ENCODE results near the gene ISG15. TPM values are rescaled to one million over a fixed set of nuclear protein-coding genes. Genes with fewer than 3 reads are reported as not detected.

Gene ISG15
- total RNA-seq, 1 experiment from 2014 or later: 63.1 TPM

DNA sequence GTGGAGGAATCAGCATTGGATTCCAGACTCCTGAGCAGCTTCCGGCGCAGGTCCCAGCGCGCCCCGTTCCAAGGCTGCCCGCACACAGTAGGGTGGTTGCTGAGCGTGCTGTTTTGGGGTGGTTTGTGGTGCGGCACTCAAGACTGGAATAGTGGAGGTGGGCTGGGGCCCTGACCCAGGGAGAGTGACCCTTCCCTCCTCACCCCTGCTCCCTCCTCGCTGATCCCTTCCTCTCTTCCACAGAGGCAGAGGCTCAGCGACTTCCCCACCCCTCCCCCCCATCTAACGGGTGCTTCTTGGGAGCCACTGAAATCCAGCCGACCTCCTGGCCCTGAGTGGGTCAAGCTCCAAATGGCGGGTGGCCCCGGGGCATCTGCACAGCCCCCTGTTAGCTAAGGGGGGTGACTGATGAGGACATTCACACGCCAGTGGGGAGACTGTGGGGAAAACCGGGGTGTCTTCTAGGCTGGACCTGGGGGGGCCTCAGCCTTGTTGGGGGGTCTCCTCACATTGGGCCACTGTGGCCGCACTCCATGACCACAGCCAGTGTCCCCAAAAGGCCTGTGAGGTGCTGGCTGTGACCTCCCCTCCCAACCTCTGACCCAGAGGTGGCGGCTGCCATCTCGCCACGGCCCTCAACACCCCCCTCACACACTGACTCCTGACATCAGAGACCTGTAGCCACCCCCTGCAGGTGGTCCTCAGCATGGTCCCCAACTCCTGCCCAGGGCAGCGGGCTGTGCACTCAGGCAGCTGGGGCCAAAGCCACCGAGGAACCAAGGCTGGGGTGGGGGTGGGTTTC, 9.5 kb upstream of the ISG15 start:
- BruUV-seq (replicated peaks): no TSS peak
- Histone ChIP-seq H3K4me1 (peaks cover 47% of the 10 kb centered on the region), H3K27me3 (replicated peaks; ENCODE audit: control insufficient read depth, insufficient read depth, low read length) (no peaks in the 10 kb centered on the region), H3K36me3 (ENCODE audit: control insufficient read depth, insufficient read depth, low read length) (no peaks in the 10 kb centered on the region), H3K9me3 (no peaks in the 10 kb centered on the region), H3K4me3 (ENCODE audit: low read depth, low read length) (no peak overlapping the region)
- Mint-ChIP-seq H3K9me3 (ENCODE audit: unreplicated experiment) (no peaks in the 10 kb centered on the region), H3K36me3 (ENCODE audit: insufficient read depth, unreplicated experiment) (peaks cover 58% of the 10 kb centered on the region), H3K4me1 (ENCODE audit: low read depth, unreplicated experiment) (peaks cover 21% of the 10 kb centered on the region), H3K27ac (ENCODE audit: unreplicated experiment) (peak overlapping the region; percentile 90), H3K4me3 (ENCODE audit: unreplicated experiment) (no peak overlapping the region), H3K27me3 (ENCODE audit: insufficient read depth, unreplicated experiment) (no peaks in the 10 kb centered on the region)
- no peak for DNase-seq
- intact Hi-C loops (cut with micrococcal nuclease; ENCODE audit: unreplicated experiment): no loop called here
- TF ChIP-seq, protein P1, sequence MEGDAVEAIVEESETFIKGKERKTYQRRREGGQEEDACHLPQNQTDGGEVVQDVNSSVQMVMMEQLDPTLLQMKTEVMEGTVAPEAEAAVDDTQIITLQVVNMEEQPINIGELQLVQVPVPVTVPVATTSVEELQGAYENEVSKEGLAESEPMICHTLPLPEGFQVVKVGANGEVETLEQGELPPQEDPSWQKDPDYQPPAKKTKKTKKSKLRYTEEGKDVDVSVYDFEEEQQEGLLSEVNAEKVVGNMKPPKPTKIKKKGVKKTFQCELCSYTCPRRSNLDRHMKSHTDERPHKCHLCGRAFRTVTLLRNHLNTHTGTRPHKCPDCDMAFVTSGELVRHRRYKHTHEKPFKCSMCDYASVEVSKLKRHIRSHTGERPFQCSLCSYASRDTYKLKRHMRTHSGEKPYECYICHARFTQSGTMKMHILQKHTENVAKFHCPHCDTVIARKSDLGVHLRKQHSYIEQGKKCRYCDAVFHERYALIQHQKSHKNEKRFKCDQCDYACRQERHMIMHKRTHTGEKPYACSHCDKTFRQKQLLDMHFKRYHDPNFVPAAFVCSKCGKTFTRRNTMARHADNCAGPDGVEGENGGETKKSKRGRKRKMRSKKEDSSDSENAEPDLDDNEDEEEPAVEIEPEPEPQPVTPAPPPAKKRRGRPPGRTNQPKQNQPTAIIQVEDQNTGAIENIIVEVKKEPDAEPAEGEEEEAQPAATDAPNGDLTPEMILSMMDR (IDR thresholded peaks at IDR 0.05; ENCODE audit: insufficient read depth in 1 of 2, low read depth in 1 of 2, low read length in 1 of 2, severe bottlenecking in 1 of 2, unreplicated experiment in 1 of 2): no peak
- ChIA-PET CTCF (interaction anchor here (0.6 kb wide), 1 partner anchor 112 kb away, joined by 6 read pairs; the partner anchor contains the start of gene C1orf159), POLR2A (no interaction called here)

DNA sequence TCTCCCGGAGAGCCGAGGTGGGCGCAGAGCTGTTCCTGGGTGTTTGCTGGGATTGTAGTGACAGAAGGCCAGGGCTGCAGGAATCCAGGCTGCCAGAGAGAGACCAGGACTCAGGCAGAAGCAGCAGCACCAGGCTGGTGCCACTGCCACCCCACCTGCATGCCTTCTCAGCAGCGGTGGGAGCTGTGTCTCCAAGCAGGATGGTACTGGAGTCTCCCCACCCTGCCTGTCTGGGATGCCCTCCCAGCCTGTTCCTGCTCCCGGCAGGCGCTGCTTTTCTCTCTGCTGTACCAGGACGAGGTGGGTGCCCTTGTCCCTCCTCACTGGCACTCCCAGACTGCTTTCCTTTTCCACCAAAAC, 8.9 kb upstream of the ISG15 start:
- CTCF ChIA-PET: no interaction called here
- peaks cover 63% of the 10 kb centered on the region for H3K36me3 Mint-ChIP-seq (ENCODE audit: insufficient read depth, unreplicated experiment)
- no peak overlapping the region for H3K4me3 ChIP-seq (ENCODE audit: low read depth, low read length)
- peaks cover 47% of the 10 kb centered on the region for H3K4me1 ChIP-seq
- TF ChIP-seq, protein P1 (IDR thresholded peaks at IDR 0.05; ENCODE audit: insufficient read depth in 1 of 2, low read depth in 1 of 2, low read length in 1 of 2, severe bottlenecking in 1 of 2, unreplicated experiment in 1 of 2): no peak
- intact Hi-C loops (cut with micrococcal nuclease; ENCODE audit: unreplicated experiment): no loop called here
- no peaks in the 10 kb centered on the region for H3K27me3 ChIP-seq (replicated peaks; ENCODE audit: control insufficient read depth, insufficient read depth, low read length)
- peak overlapping the region; percentile 14 for H3K4me3 Mint-ChIP-seq (ENCODE audit: unreplicated experiment)
- peaks cover 21% of the 10 kb centered on the region for H3K4me1 Mint-ChIP-seq (ENCODE audit: low read depth, unreplicated experiment)
- POLR2A ChIA-PET: no interaction called here
- H3K27me3 Mint-ChIP-seq (ENCODE audit: insufficient read depth, unreplicated experiment): no peaks in the 10 kb centered on the region
- H3K9me3 Mint-ChIP-seq (ENCODE audit: unreplicated experiment): no peaks in the 10 kb centered on the region
- H3K9me3 ChIP-seq: no peaks in the 10 kb centered on the region
- no TSS peak for BruUV-seq (replicated peaks)
- DNase-seq: no peak
- H3K27ac Mint-ChIP-seq (ENCODE audit: unreplicated experiment): peak overlapping the region; percentile 90
- H3K36me3 ChIP-seq (ENCODE audit: control insufficient read depth, insufficient read depth, low read length): no peaks in the 10 kb centered on the region

DNA sequence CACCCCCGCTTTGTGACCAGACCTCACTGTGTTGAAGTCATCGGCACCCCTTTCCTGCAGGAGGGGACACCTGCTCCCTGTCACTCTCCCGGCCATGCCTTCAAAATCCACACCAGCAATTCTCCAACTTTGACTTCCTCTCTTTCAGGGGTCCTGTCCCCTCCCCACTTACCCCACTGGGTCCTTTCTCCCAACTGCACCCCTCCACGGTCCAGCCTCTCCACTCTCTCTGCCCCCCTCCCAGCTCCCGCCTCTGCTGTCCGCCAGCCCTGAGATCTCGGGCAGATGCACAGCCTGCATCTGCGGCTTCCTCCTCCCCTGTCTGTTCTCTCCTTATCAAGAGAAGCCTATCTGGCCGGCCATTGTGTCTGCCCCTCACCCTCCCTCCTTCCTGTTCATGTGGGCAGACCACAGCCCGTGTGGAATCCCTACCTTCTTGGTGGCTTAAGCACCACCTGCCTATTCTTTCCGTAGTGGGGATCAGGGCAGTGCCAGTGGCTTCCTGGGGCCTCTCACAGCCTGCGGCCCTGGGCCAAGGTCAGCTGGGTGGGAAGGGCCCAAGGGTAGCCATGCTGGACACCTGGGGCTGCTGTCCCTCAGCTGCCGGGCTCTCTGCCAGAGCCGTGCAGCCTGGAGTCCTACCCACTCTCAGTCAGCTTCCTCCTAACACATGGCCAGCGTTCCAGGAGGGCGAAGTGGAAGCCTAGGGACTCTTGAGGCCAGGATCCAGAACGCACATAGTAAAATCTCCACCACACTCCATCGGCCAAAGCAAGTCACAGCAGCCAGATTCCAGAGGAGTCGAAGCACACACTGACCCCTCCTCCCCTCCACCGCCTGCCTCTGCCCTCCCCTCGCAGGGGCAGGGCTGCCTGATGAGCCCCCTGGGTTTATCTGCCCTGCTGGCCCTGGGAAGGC, 8.3 kb upstream of the ISG15 start:
- H3K27ac Mint-ChIP-seq (ENCODE audit: unreplicated experiment): peak overlapping the region; percentile 90
- Histone ChIP-seq H3K27me3 (replicated peaks; ENCODE audit: control insufficient read depth, insufficient read depth, low read length) (no peaks in the 10 kb centered on the region), H3K36me3 (ENCODE audit: control insufficient read depth, insufficient read depth, low read length) (no peaks in the 10 kb centered on the region), H3K4me1 (peaks cover 47% of the 10 kb centered on the region), H3K9me3 (no peaks in the 10 kb centered on the region), H3K4me3 (ENCODE audit: low read depth, low read length) (no peak overlapping the region)
- H3K4me3 Mint-ChIP-seq (ENCODE audit: unreplicated experiment): peak overlapping the region; percentile 14
- peaks cover 61% of the 10 kb centered on the region for H3K36me3 Mint-ChIP-seq (ENCODE audit: insufficient read depth, unreplicated experiment)
- CTCF ChIA-PET: no interaction called here
- H3K27me3 Mint-ChIP-seq (ENCODE audit: insufficient read depth, unreplicated experiment): no peaks in the 10 kb centered on the region
- POLR2A ChIA-PET: no interaction called here
- BruUV-seq (replicated peaks): no TSS peak
- intact Hi-C loops (cut with micrococcal nuclease; ENCODE audit: unreplicated experiment): no loop called here
- DNase-seq: peak in 1 of 2 experiments; percentile 35
- peaks cover 21% of the 10 kb centered on the region for H3K4me1 Mint-ChIP-seq (ENCODE audit: low read depth, unreplicated experiment)
- no peaks in the 10 kb centered on the region for H3K9me3 Mint-ChIP-seq (ENCODE audit: unreplicated experiment)
- TF ChIP-seq, protein P1 (IDR thresholded peaks at IDR 0.05; ENCODE audit: insufficient read depth in 1 of 2, low read depth in 1 of 2, low read length in 1 of 2, severe bottlenecking in 1 of 2, unreplicated experiment in 1 of 2): no peak
